Activated T-helper 1 cell treated with anti-CD3 and anti-CD28 coated beads, Interleukin-2, amount 50 U/mL, for 16 hours (primary cell): Measurements from ENCODE around the gene EFHC1.
"Not testable (repeated sequence)": the region's sequence is repeated elsewhere in the genome, so short reads cannot be mapped to it uniquely, and the experiment has no call there.

Experiments
- DNase-seq, 2 donors: peaks; one replicate each; pipeline ENCODE4 v3.0.0-alpha.2; 2020; ENCODE audit warnings: low read depth in 1 of 2, low spot score in 1 of 2

Gene EFHC1, protein sequence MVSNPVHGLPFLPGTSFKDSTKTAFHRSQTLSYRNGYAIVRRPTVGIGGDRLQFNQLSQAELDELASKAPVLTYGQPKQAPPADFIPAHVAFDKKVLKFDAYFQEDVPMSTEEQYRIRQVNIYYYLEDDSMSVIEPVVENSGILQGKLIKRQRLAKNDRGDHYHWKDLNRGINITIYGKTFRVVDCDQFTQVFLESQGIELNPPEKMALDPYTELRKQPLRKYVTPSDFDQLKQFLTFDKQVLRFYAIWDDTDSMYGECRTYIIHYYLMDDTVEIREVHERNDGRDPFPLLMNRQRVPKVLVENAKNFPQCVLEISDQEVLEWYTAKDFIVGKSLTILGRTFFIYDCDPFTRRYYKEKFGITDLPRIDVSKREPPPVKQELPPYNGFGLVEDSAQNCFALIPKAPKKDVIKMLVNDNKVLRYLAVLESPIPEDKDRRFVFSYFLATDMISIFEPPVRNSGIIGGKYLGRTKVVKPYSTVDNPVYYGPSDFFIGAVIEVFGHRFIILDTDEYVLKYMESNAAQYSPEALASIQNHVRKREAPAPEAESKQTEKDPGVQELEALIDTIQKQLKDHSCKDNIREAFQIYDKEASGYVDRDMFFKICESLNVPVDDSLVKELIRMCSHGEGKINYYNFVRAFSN

DNA sequence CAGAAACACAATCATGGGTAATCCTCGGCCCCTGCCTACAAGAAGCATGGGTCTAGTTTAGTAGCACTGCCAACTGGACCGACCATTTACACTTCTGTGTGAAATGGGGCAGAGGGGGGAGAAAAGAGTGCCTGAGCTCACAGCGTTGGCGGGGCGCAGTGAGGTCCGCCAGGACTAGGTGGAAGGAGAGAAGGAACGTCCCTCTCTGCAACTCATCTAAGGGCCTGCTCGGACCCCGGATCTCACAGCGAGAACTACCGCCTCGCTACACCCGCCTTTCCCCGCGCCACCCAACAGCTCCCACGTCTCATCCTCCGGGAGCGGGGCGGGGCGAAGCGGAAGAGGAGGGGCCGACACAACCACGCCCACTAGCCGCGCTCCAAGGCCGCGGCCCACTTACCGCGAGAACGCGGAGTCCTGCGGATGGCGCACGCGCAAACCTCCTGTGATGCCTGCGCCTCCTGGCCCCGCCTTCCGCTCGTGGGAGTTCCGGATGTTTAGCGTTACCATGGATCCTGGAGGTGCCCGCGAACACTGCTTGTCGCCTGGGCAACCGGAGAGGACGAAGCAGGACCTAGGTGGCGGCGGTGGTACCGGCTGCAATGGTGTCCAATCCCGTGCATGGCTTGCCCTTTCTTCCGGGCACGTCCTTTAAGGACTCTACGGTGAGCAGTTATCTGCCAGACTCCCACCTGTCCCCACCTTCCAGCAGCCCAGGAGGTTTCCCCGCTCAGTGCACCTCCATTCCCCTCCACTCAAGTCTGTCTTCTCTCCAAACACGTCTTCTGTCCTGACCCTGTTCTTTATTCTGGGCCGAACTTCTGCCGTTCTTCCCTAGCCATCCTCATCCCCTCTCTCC lies at the start of gene EFHC1:
TSS of gene EFHC1 (plus strand) at position 534 of the 859 bp plus-strand sequence. CDS start at position 603, 69 bp downstream.
- peak; percentile 96 for DNase-seq

DNA sequence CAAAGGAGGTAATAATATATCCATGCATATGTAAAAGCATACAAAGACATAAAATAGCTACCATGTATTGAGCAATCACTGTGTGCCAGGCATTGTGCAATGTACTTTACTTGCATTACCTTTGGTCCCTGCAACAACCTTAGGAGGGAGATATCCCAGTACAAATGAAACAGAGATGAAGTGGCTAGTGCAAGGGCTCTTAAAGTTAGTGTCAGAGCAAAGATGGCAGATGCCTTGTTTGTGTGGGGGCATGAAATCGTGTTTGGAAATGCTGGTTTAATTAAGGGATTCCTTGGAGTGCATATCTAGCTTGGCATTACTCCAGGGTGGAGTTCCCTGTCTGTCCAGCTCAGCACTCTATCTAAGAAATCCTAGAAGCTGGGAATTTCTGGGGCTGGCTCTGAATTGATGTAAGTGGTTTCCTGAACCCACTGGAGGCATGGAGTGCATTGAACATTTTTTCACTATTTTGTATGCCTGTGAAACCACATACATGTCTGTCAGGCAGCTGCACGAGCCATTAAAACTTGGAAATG lies 48.4 kb upstream of the EFHC1 start:
- DNase-seq, result no peak

- no peak for DNase-seq
Measured at GRCh38 chr6:52373151-52373690, 46.9 kb upstream of the EFHC1 start.

DNA sequence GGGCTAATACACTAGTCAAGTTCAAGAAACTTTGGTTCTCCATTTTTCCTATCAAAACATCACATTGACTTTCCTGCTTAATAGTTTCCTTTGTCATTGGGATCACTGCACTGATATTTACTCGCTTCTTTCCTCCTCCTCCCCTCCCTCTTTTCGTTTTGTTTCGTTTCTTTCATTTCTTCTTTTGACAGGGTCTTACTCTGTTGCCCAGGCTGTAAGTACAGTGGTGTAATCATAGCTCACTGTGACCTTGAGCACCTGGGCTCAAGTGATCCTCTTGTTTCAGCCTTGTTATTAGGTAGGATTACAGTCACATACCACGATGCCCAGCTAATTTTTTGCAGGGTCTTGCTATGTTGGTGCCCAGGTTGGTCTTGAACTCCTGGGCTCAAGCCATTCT lies 45.9 kb upstream of the EFHC1 start:
- no peak for DNase-seq

- DNase-seq, result no peak
Measured at GRCh38 chr6:52375780-52376556, 44.2 kb upstream of the EFHC1 start.

GRCh38 chr6:52376763-52377162 lies 43.4 kb upstream of the EFHC1 start:
- DNase-seq, result no peak

GRCh38 chr6:52377538-52378221 lies 42.5 kb upstream of the EFHC1 start:
- DNase-seq, result no peak

- no peak for DNase-seq
Measured at GRCh38 chr6:52381249-52381648, 38.9 kb upstream of the EFHC1 start.

GRCh38 chr6:52384145-52384766 lies 35.9 kb upstream of the EFHC1 start:
- DNase-seq, result no peak

GRCh38 chr6:52385074-52385473 lies 35.1 kb upstream of the EFHC1 start:
- no peak for DNase-seq

DNA sequence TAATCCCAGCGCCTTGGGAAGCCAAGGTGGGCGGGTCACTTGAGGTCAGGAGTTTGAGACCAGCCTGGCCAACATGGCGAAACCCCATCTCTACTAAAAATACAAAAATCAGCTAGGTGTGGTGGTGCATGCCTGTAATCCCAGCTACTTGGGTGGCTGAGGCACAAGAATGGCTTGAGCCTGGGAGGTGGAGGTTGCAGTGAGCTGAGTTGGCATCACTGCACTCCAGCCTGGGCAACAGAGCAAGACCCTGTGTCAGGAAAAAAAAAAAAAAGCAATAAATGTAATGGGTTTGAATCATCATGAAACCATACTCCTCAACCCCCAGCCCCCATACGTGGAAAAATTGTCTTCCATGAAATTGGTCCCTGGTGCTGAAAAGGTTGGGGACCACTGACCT lies 32.0 kb upstream of the EFHC1 start:
- not testable (repeated sequence) for DNase-seq

- no peak for DNase-seq
Measured at GRCh38 chr6:52388790-52389189, 31.4 kb upstream of the EFHC1 start.

- no peak for DNase-seq
Measured at GRCh38 chr6:52389264-52389625, 30.9 kb upstream of the EFHC1 start.

DNA sequence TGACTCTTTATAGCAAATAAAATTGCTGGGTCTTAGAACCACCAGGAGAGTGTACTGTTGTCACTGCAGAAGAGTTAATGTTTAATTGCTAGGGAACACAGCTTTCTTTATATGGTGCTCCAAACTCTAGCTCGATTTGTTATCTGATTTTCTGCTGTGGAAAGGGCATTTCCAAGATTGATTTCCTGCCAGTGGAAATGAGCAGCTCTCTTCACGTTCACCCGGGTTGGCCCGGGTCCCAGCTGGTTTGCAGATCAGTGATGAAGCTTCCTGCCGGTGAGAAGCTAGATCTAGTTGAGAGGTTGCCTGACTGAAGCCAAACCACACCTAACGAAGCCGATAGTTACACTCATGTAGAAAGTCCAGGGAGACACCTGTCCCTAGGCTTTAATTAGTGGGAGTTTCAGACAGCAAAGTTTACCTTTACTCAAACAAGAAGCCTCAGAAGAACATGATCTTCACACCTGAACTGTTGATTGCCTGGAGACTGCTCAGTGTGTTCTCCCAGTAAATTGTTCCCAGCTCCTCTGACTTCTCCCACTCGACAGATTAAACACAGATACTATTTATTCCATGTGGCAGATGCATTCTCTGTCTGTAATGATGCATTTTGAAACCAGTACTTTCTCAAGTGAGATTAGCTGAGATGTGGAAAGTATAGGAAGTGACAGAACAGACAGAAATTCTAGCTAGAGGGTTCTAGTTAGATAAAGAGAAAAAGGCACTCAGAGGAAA lies 30.3 kb upstream of the EFHC1 start:
- DNase-seq, result peak; percentile 15 to 30

DNA sequence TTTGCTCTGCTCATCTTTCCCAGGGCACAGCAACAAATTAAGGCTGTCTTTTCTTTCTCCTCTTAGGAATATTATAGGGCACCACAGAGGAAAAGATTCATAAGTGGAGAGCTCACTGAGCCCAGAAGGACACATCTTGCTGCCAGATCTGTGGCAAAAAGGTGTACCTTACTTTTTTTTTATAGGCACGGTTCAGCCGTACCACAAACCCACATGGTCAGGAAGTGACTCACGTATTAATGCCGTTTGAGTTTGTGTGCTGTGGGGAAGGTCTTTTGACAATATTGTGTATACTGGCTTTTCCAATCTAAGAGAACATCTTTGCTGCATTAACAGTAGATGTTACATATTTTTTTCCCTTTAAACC lies 29.8 kb upstream of the EFHC1 start:
- peak in 1 of 2 donors; percentile 43 for DNase-seq

DNA sequence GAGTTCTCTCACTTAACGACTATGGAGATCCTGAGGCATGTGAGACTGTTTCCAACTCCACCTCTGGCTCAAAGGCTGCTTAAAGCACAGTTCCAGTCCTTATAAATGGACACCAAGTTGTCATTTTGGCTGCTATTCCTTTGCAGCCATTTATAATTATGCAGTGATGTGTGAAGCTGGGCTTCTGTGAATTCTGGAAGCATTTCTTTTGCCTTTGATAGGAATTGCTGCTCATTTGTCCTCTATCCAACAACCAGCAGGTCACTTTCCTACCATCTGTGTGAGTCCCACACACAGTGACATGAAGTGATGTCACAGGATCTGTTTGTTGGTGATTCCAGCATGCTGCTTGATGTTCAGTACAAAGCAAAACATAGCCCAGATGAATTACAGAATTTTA lies 28.5 kb upstream of the EFHC1 start:
- no peak for DNase-seq

DNA sequence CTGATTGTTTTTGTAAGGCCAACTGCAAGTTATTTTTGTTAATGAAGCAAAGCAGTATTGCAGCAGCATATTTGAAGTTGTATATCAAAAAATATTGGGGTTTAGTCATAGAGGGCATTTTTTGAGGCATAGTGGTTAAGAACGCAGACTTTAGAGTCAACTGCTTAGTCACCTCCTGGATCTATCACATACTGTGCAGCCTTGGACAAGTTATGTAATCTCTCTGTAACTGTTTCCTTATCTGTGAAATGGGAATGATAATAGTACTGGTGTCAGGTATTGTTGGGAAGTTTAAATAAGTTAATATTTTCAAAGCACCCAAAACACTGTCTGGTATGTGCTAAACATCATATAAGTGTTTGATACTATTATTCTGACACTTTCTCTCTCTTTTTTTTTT lies 27.2 kb upstream of the EFHC1 start:
- no peak for DNase-seq

- DNase-seq, result no peak
Measured at GRCh38 chr6:52393780-52394179, 26.4 kb upstream of the EFHC1 start.

DNA sequence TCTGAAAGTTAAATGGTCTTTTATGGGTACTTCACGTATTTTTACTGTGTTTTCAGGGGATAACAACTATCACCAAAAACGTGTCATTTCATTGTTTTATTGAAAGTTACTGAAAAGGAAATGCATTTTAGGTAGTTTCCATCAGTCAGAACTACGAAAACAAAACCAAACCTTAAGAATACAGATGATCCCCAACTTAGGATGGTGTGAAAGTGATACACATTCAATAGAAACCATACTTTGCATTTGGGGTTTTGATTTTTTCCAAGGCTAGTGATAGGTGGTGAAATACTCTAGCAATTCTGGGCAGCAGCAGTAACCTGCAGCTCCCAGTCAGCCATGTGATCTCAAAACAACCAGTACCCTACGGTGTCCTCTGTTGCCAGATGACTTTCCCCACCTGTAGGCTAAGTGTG lies 25.9 kb upstream of the EFHC1 start:
- no peak for DNase-seq
